HEK293T (cell line): ENCODE measurements around the gene DDA1.

Source experiments
- CTCF ChIA-PET: fragments of 350-600 bp; formaldehyde crosslinking; extraction: SDS; loops from one replicate; lab custom pipeline; 2021; ENCODE audit warnings: antibody characterized with exemption, inconsistent platforms; lab: Yijun Ruan, JAX
- POLR2A ChIA-PET: fragments of 350-600 bp; formaldehyde crosslinking; extraction: SDS; loops from one replicate; lab custom pipeline; 2020; ENCODE audit warnings: antibody characterized with exemption, inconsistent platforms; lab: Yijun Ruan, JAX
- DNase-seq: peaks from one replicate; pipeline ENCODE4 v3.0.0; 2012; ENCODE audit warnings: mixed read lengths; ENCODE audit errors: extremely low spot score
- ARNT ChIP-seq: fragments of 450-650 bp; IDR thresholded peaks from 2 replicates; pipeline ENCODE4 v1.6.1; 2017; ENCODE audit warnings: mild to moderate bottlenecking
- BHLHE40 ChIP-seq: fragments of 450-650 bp; IDR thresholded peaks from 2 replicates; pipeline ENCODE4 v1.6.1; 2016; ENCODE audit warnings: mild to moderate bottlenecking, moderate library complexity, borderline replicate concordance
- CTBP1 ChIP-seq: fragments of 450-650 bp; IDR thresholded peaks from 2 replicates; pipeline ENCODE4 v1.6.1; 2016; ENCODE audit warnings: borderline replicate concordance
- ELF4 ChIP-seq: fragments of 450-650 bp; IDR thresholded peaks from 2 replicates; pipeline ENCODE4 v1.6.1; 2017; ENCODE audit warnings: antibody characterized with exemption
- FOXA1 ChIP-seq: fragments of 450-650 bp; IDR thresholded peaks from 2 replicates; pipeline ENCODE4 v1.6.1; 2016; ENCODE audit warnings: mild to moderate bottlenecking
- FOXK2 ChIP-seq: fragments of 450-650 bp; IDR thresholded peaks from 2 replicates; pipeline ENCODE4 v1.6.1; 2016; ENCODE audit warnings: mild to moderate bottlenecking
- FOXM1 ChIP-seq: fragments of 450-650 bp; IDR thresholded peaks from 2 replicates; pipeline ENCODE4 v1.6.1; 2017; ENCODE audit warnings: mild to moderate bottlenecking, borderline replicate concordance
- HDGF ChIP-seq: fragments of 450-650 bp; IDR thresholded peaks from 2 replicates; pipeline ENCODE4 v1.6.1; 2017; ENCODE audit warnings: antibody characterized with exemption, borderline replicate concordance
- L3MBTL2 ChIP-seq: fragments of 450-650 bp; conservative IDR thresholded peaks from 2 replicates; pipeline ENCODE4 v1.6.1; 2016; ENCODE audit warnings: mild to moderate bottlenecking
- LEF1 ChIP-seq: fragments of 450-650 bp; IDR thresholded peaks from 2 replicates; pipeline ENCODE4 v1.6.1; 2017; ENCODE audit warnings: mild to moderate bottlenecking, borderline replicate concordance
- NFRKB ChIP-seq: fragments of 450-650 bp; IDR thresholded peaks from 2 replicates; pipeline ENCODE4 v1.6.1; 2016; ENCODE audit warnings: mild to moderate bottlenecking, moderate library complexity
- SP1 ChIP-seq: fragments of 450-650 bp; IDR thresholded peaks from 2 replicates; pipeline ENCODE4 v1.6.1; 2017
- SUZ12 ChIP-seq: fragments of 450-650 bp; IDR thresholded peaks from 2 replicates; pipeline ENCODE4 v1.6.1; 2016; ENCODE audit warnings: mild to moderate bottlenecking
- TARDBP ChIP-seq: fragments of 450-650 bp; IDR thresholded peaks from 2 replicates; pipeline ENCODE4 v1.6.1; 2016
- ZNF384 ChIP-seq: fragments of 450-650 bp; IDR thresholded peaks from 2 replicates; pipeline ENCODE4 v1.6.1; 2016
- TF ChIP-seq, protein P1 (sequence below): fragments of 450-650 bp; IDR thresholded peaks from 2 replicates; pipeline ENCODE4 v1.6.1; 2016

The DDA1 gene

DNA sequence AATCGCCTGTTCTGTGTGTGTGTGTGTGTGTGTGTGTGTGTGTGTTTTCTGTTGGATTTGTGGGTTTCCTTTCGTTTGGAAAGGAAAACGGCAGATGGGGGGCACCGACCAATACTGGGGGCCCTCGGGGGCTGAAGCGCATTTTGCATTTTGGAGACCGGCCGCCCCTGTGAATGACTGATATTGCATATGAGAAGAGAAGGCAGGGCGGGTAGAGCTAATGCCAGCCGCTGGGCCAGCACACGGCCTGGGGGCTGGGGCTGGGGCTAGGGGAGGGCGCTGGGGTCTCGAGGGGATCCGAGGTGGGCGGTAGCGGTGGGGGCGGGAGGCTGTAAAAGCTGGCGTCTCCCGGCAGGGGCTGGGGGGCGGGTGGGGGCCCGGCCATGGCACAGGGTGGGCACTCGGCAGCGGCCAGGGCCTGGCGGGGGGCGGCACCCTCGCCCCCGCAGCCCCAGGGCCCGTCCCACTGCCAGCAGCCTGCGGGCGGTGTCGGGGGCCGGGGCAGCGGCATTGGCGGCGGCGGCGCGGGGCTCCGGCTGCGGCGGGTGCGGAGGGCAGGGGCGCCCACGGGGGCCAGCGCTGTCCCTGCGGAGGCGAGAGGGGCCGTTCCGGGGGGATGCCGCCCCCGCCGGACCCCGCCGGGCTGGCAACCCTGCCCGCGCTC lies 14.1 kb downstream of the DDA1 start:
- DNase-seq = no peak
- TF ChIP-seq ZNF384 (no peak), ARNT (no peak), TARDBP (no peak), LEF1 (no peak), CTBP1 (no peak), SUZ12 (no peak), FOXA1 (no peak), SP1 (no peak)
- ChIA-PET CTCF (no interaction called here), POLR2A (interaction anchor here (1.6 to 1.7 kb wide), 2 partner anchors 9 to 14 kb away, joined by 5 to 8 read pairs; partner anchors contain the start of gene DDA1)

DNA sequence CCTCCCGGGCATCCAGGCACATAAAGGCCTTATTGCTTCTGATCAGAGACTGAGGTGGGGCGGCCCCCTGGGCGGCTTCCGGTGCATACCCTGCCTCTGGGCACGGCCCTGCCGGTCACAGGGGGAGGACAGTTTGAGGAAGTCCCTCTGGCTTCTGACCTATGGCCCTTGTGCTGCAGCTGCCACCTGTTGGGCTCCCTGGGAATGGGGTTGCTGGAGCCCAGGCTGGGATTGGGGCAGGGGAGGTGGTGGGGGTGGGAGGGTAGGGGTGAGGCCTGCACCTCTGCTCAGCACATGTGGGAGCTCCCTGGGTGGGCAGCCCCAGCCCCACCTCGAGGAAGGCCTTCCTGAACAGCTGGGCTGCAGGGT lies 14.6 kb downstream of the DDA1 start:
- ChIA-PET POLR2A (interaction anchor here (1.6 kb wide), 1 partner anchor 15 kb away, joined by 5 read pairs; the partner anchor contains the start of gene DDA1), CTCF (no interaction called here)
- no peak for TF ChIP-seq SUZ12
- no peak for TF ChIP-seq FOXA1
- TF ChIP-seq FOXM1 = no peak
- no peak for TF ChIP-seq TARDBP
- TF ChIP-seq ZNF384 = no peak
- no peak for TF ChIP-seq ELF4
- TF ChIP-seq BHLHE40 = no peak
- no peak for TF ChIP-seq ARNT
- TF ChIP-seq CTBP1 = no peak
- TF ChIP-seq, protein P1, sequence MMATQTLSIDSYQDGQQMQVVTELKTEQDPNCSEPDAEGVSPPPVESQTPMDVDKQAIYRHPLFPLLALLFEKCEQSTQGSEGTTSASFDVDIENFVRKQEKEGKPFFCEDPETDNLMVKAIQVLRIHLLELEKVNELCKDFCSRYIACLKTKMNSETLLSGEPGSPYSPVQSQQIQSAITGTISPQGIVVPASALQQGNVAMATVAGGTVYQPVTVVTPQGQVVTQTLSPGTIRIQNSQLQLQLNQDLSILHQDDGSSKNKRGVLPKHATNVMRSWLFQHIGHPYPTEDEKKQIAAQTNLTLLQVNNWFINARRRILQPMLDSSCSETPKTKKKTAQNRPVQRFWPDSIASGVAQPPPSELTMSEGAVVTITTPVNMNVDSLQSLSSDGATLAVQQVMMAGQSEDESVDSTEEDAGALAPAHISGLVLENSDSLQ = no peak
- TF ChIP-seq NFRKB = no peak
- no peak for TF ChIP-seq FOXK2
- no peak for TF ChIP-seq L3MBTL2
- no peak for DNase-seq

DNA sequence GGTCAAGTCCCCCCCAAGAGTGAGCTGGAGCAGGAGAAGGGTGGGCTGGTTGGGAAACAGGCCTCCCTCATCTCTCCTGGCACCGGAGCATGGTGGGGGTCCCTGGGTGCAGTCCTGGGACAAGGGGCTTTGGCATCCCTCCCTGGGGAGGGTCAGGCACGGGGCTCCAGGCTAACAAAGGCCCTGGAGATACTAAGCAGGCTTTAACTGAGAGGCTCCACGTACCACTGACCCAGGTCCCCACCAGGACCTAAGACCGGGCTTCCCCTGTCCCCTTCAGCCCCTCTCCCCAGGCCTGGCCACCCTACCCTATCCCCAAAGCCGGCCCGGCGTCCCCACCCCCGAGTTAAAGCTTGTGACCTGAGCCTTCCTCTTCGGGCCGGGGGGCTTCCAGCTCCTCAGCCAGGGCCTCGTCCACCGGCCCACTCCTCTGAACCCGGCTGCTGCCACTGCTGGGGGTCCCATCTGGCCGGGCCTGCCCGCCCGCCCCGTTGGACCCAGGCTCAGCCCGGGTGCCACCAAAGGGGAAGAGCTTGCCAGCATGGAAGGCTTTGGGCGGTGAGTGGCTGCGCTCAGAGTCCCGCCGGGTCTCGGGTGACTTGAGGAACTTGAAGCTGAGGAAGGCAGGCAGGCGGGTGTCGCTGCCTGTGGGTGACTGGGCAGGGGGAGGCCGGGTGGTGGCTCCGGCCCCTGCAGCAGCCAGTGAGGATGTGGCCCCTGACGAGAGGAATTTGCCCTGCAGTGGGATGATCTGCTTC lies 15.2 kb downstream of the DDA1 start:
- TF ChIP-seq CTBP1 = no peak
- TF ChIP-seq ELF4 = no peak
- TF ChIP-seq SP1 = no peak
- no peak for TF ChIP-seq NFRKB
- no peak for TF ChIP-seq ARNT
- no peak for TF ChIP-seq BHLHE40
- TF ChIP-seq FOXK2 = no peak
- no peak for TF ChIP-seq LEF1
- TF ChIP-seq, protein P1 = no peak
- TF ChIP-seq L3MBTL2 = no peak
- TF ChIP-seq ZNF384 = no peak
- no peak for TF ChIP-seq TARDBP
- TF ChIP-seq FOXA1 = no peak
- TF ChIP-seq FOXM1 = no peak
- no peak for TF ChIP-seq SUZ12
- no peak for TF ChIP-seq HDGF
- POLR2A ChIA-PET = interaction anchor here (0.8 to 1.6 kb wide), 2 partner anchors 9 to 15 kb away, joined by 3 to 5 read pairs; partner anchors contain the start of gene DDA1
- DNase-seq = no peak
- CTCF ChIA-PET = no interaction called here

DNA sequence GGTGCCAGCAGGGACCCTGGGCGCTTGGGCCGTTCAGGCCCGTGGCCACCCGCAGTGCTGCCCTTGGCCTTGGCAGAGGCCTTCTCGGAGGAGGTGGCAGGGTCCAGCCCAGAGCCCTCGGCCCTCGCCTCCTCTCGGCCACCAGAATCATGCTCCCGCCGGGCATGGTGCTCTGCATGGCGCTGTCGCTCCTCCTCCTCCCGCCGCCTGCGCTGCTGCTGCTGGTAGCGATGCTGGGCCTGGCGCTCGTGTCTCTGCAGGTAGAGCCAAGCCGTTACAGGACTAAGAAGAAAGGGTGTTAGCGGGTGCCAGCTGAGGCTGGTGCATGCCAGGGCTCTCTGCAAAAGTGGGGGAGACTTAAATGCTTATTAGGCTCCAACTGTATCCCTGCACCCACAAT lies 15.8 kb downstream of the DDA1 start:
- TF ChIP-seq SP1 (no peak), BHLHE40 (no peak), FOXM1 (no peak), L3MBTL2 (no peak)
- no peak for DNase-seq
- POLR2A ChIA-PET = interaction anchor here (0.8 to 3.7 kb wide), 3 partner anchors 8 to 16 kb away, joined by 3 to 16 read pairs (median 5); partner anchors contain the start of gene DDA1
- CTCF ChIA-PET = interaction anchor here (0.7 kb wide), 1 partner anchor 200 kb away, joined by 3 read pairs; no protein-coding TSS in a partner anchor

DNA sequence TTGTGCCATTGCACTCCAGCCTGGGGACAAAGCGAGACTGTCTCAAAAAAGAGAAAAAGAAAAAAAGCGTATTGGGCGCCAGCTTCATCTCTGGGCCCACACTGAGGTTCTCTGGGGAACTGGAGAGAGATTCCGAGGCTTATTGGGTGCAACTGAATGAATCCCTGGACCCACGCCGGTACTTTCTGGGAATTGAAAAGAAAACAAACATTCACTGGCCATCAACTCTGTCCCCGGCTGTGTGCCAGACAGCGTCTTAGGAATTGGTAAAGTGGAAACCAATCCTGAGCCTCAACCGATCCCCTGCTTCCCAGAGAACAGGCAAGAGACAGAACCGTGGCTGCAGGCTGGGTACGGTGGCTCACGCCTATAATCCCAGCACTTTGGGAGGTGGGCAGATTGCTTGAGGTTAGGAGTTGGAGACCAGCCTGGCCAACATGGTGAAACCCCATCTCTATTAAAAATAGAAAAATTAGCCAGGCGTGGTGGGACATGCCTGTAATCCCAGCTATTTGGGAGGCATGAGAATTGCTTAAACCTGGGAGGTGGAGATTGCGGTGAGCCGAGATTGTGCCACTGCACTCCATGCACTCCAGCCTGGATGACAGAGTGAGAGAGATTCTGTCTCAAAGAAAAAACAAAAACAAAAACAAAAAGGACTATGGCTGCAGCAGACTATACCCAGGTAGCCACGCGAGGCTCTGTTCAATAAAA lies 16.7 kb downstream of the DDA1 start:
- no peak for DNase-seq
- POLR2A ChIA-PET = interaction anchor here (0.9 to 3.7 kb wide), 2 partner anchors 16 to 17 kb away, joined by 3 to 16 read pairs; partner anchors contain the start of gene DDA1
- CTCF ChIA-PET = interaction anchor here (0.7 kb wide), 1 partner anchor 199 kb away, joined by 3 read pairs; no protein-coding TSS in a partner anchor
- TF ChIP-seq TARDBP (no peak), CTBP1 (no peak), FOXA1 (no peak), ELF4 (no peak), HDGF (no peak), FOXM1 (no peak), LEF1 (no peak), NFRKB (no peak), SP1 (no peak), ARNT (no peak), L3MBTL2 (no peak), SUZ12 (no peak), ZNF384 (no peak), BHLHE40 (no peak), FOXK2 (no peak)
- TF ChIP-seq, protein P1 = no peak
